Endothelial cell of umbilical vein (primary cell): ENCODE results near the gene USP36. TPM values are rescaled to one million over a fixed set of nuclear protein-coding genes. Genes with fewer than 3 reads are reported as not detected.

Source experiments
- BruUV-seq: library from RNA; stranded (reverse); fragments of 400-500 nt; replicated peaks from 2 replicates; lab custom pipeline; 2021; lab: Mats Ljungman, UMichigan
- CTCF ChIA-PET: fragments of 300-600, 350-600 bp; sonication (Branson Sonifier 250); formaldehyde crosslinking; loops from one replicate; lab custom pipeline; 2021; ENCODE audit warnings: antibody characterized with exemption, inconsistent platforms; lab: Charles Lee
- POLR2A ChIA-PET: fragments of 300-600, 350-600 bp; sonication (Branson Sonifier 250); formaldehyde crosslinking; loops from one replicate; lab custom pipeline; 2021; ENCODE audit warnings: antibody characterized with exemption, inconsistent platforms; lab: Charles Lee
- DNase-seq: peaks from one replicate; pipeline ENCODE4 v3.0.0-alpha.2; 2011; ENCODE audit warnings: low read depth, low spot score
- FAIRE-seq: peaks from 2 replicates; lab custom pipeline; 2011; peaks lifted over from hg19 to GRCh38; lab: Jason Lieb, UNC
- H2AFZ ChIP-seq: 2 replicates; pipeline ENCODE4 v1.6.0; 2012; ENCODE audit warnings: low read depth, low read length, control low read depth, inconsistent platforms
- H3K27ac ChIP-seq: 2 replicates; pipeline ENCODE4 v1.5.1; 2011; ENCODE audit warnings: low read depth, mild to moderate bottlenecking, control low read depth, low read length, moderate library complexity; ENCODE audit not compliant: insufficient read depth
- H3K27me3 ChIP-seq, 2 experiments: 2 replicates each; pipeline versions ENCODE4 v1.6.0 to v1.6.1; 2011; ENCODE audit warnings: low read length in 2 of 2, mixed read lengths in 1 of 2; ENCODE audit not compliant: control insufficient read depth in 2 of 2, insufficient read depth in 2 of 2
- H3K36me3 ChIP-seq, 2 experiments: 2 replicates in 1 of 2; 3 replicates in 1 of 2; pipeline ENCODE4 v1.5.1; 2011; ENCODE audit warnings: low read length in 2 of 2, mild to moderate bottlenecking in 1 of 2, moderate library complexity in 1 of 2; ENCODE audit not compliant: control insufficient read depth in 2 of 2, insufficient read depth in 2 of 2; ENCODE audit errors: extremely low read depth in 1 of 2
- H3K4me1 ChIP-seq: 3 replicates; pipeline ENCODE4 v1.5.1; 2011; ENCODE audit warnings: mild to moderate bottlenecking, low read length; ENCODE audit not compliant: control insufficient read depth, insufficient read depth; ENCODE audit errors: extremely low read depth
- H3K4me2 ChIP-seq: 2 replicates; pipeline ENCODE4 v1.6.1; 2011; ENCODE audit warnings: low read length, control low read depth, mixed read lengths; ENCODE audit not compliant: insufficient read depth
- H3K4me3 ChIP-seq, 3 experiments: fragments of 200-600 bp in 1 of 3; sonication (generic), shearing (Covaris generic) in 1 of 3; replicated peaks in 1 of 3; 2 replicates each; pipeline ENCODE4 v1.5.1; 2011 to 2016; ENCODE audit warnings: control low read depth in 3 of 3, low read length in 3 of 3, mild to moderate bottlenecking in 2 of 3, inconsistent platforms in 1 of 3, low read depth in 1 of 3, moderate library complexity in 1 of 3; ENCODE audit not compliant: insufficient read depth in 1 of 3
- H3K79me2 ChIP-seq: 2 replicates; pipeline ENCODE4 v1.6.0; 2012; ENCODE audit warnings: low read length, inconsistent platforms; ENCODE audit not compliant: control insufficient read depth, insufficient read depth
- H3K9ac ChIP-seq: replicated peaks from 2 replicates; pipeline ENCODE3; 2011; ENCODE audit warnings: low read length, control low read depth; ENCODE audit not compliant: insufficient read depth; ENCODE audit errors: extremely low read depth
- H3K9me1 ChIP-seq: replicated peaks from 3 replicates; pipeline ENCODE4 v1.6.0; 2011; ENCODE audit warnings: mild to moderate bottlenecking, low read length; ENCODE audit not compliant: control insufficient read depth, insufficient read depth; ENCODE audit errors: extremely low read depth
- H3K9me3 ChIP-seq: replicated peaks from 2 replicates; pipeline ENCODE4 v1.5.1; 2012; ENCODE audit warnings: low read length, inconsistent platforms; ENCODE audit not compliant: control insufficient read depth, insufficient read depth
- H4K20me1 ChIP-seq: replicated peaks from 2 replicates; pipeline ENCODE3; 2011; ENCODE audit warnings: mild to moderate bottlenecking, low read length; ENCODE audit not compliant: control insufficient read depth, insufficient read depth; ENCODE audit errors: extremely low read depth
- CTCF ChIP-seq, 2 donors: IDR thresholded peaks; 1 replicate in 1 of 2; 2 replicates in 1 of 2; pipeline ENCODE4 v1.5.1; 2011; ENCODE audit warnings: low read length in 2 of 2, mild to moderate bottlenecking in 2 of 2, moderate library complexity in 2 of 2, control low read depth in 1 of 2, inconsistent platforms in 1 of 2, low read depth in 1 of 2; ENCODE audit not compliant: insufficient read depth in 1 of 2; ENCODE audit errors: extremely low read depth in 1 of 2
- EZH2 ChIP-seq: IDR thresholded peaks from 2 replicates; pipeline ENCODE4 v1.6.1; 2012; ENCODE audit warnings: borderline replicate concordance, low read depth, mild to moderate bottlenecking, moderate library complexity, low read length, inconsistent platforms; ENCODE audit not compliant: severe bottlenecking
- FOS ChIP-seq: IDR thresholded peaks from 2 replicates; pipeline ENCODE4 v1.6.1; 2011; ENCODE audit warnings: mild to moderate bottlenecking, low read length, moderate library complexity, borderline replicate concordance; ENCODE audit not compliant: insufficient read depth
- GATA2 ChIP-seq: IDR thresholded peaks from 2 replicates; pipeline ENCODE4 v1.7.0; 2011; ENCODE audit warnings: low read depth, mild to moderate bottlenecking, moderate library complexity, mixed read lengths, low read length; ENCODE audit not compliant: insufficient read length, insufficient read depth
- JUN ChIP-seq: IDR thresholded peaks from 2 replicates; pipeline ENCODE4 v1.6.1; 2011; ENCODE audit warnings: borderline replicate concordance, low read depth; ENCODE audit not compliant: insufficient read length, insufficient read depth
- MAX ChIP-seq: IDR thresholded peaks from 2 replicates; pipeline ENCODE4 v1.6.1; 2011; ENCODE audit not compliant: insufficient read depth, insufficient read length
- MYC ChIP-seq: IDR thresholded peaks from one replicate; pipeline ENCODE4 v1.6.1; 2011; ENCODE audit warnings: mild to moderate bottlenecking, low read depth, low read length
- POLR2A ChIP-seq: IDR thresholded peaks from 2 replicates; pipeline ENCODE4 v1.6.1; 2012; ENCODE audit warnings: low read depth, mild to moderate bottlenecking, control low read depth, low read length
- POLR2AphosphoS5 ChIP-seq: IDR thresholded peaks from 2 replicates; pipeline ENCODE4 v1.6.1; 2012; ENCODE audit warnings: low read depth, mild to moderate bottlenecking, control low read depth, low read length, moderate library complexity; ENCODE audit not compliant: insufficient read depth
- dilution Hi-C: fragments of 300-500 bp; cut with MboI; formaldehyde crosslinking; loops from one replicate; pipeline ENCODE4 v1.15.0; 2019; ENCODE audit warnings: low sequenced_read_pairs; ENCODE audit not compliant: extremely low pct_ligation_motif_present
- intact Hi-C: fragments of 100-400 bp; cut with micrococcal nuclease; formaldehyde crosslinking; loops from one replicate; pipeline ENCODE4 v1.10.0; 2022
- polyA plus RNA-seq, 4 experiments: library from polyadenylated mRNA; depleted of rRNA in 3 of 4; stranded (reverse) in 3 of 4; unstranded in 1 of 4; fragments of >200 nt; gene quantifications; 2 replicates each; pipeline versions ENCODE4 v1.2.1 to v1.2.3, GENCODE V29; 2011 to 2012; ENCODE audit warnings: missing spikeins in 1 of 4
- total RNA-seq: library from RNA; stranded (reverse); gene quantifications from 2 replicates; pipeline ENCODE4 v1.2.3, GENCODE V29; 2021

The USP36 gene
- total and polyA plus RNA-seq, 2 donors (not counting 3 experiments of a cell fraction or from before 2014, with no cell fraction given) = 29.8 to 46.6 TPM

- Histone ChIP-seq H3K79me2 (no peaks in the 10 kb centered on the region), H3K9me3 (no peaks in the 10 kb centered on the region), H3K4me1 (peaks cover 8% of the 10 kb centered on the region), H3K27ac (no peak overlapping the region), H3K4me3 (no peak overlapping the region), H3K4me2 (no peak overlapping the region), H3K36me3 (peaks cover 17 to 44% of the 10 kb centered on the region in 2 experiments), H3K9me1 (no peaks in the 10 kb centered on the region), H2AFZ (no peak overlapping the region), H3K27me3 (no peaks in the 10 kb centered on the region), H3K9ac (no peak overlapping the region), H4K20me1 (no peaks in the 10 kb centered on the region)
- intact Hi-C loops (no loop called here), dilution Hi-C loops (no loop called here)
- TF ChIP-seq FOS = no peak
- no peak for TF ChIP-seq JUN
- TF ChIP-seq MYC = no peak
- no peak for TF ChIP-seq EZH2
- TF ChIP-seq POLR2A = no peak
- no peak for FAIRE-seq
- BruUV-seq = no TSS peak
- no peak for DNase-seq
- POLR2A ChIA-PET = no interaction called here
- CTCF ChIA-PET = interaction anchor here (3.8 kb wide), 1 partner anchor 305 kb away, joined by 29 read pairs; no protein-coding TSS in a partner anchor
Observed at GRCh38 chr17:78802459-78802858, 38.2 kb downstream of the USP36 start.

GRCh38 chr17:78802008-78802407 is 38.6 kb downstream of the USP36 start:
- H3K27ac ChIP-seq = no peak overlapping the region
- H3K9ac ChIP-seq = no peak overlapping the region
- intact Hi-C loops = no loop called here
- H3K27me3 ChIP-seq = no peaks in the 10 kb centered on the region
- H3K4me1 ChIP-seq = peaks cover 8% of the 10 kb centered on the region
- H3K79me2 ChIP-seq = no peaks in the 10 kb centered on the region
- H4K20me1 ChIP-seq = no peaks in the 10 kb centered on the region
- no peak overlapping the region for H2AFZ ChIP-seq
- no peak for FAIRE-seq
- BruUV-seq = no TSS peak
- H3K4me2 ChIP-seq = no peak overlapping the region
- peaks cover 14 to 44% of the 10 kb centered on the region in 2 experiments for H3K36me3 ChIP-seq
- no peaks in the 10 kb centered on the region for H3K9me1 ChIP-seq
- DNase-seq = no peak
- no peak for TF ChIP-seq CTCF (IDR thresholded peaks at IDR 0.05; ENCODE audit: extremely low read depth in 1 of 2, insufficient read depth in 1 of 2, low read depth in 1 of 2, low read length in 2 of 2)
- no peak for TF ChIP-seq MAX
- TF ChIP-seq GATA2 = no peak
- no peak for TF ChIP-seq EZH2
- TF ChIP-seq POLR2AphosphoS5 = no peak
- TF ChIP-seq MYC = no peak
- no peak for TF ChIP-seq JUN
- TF ChIP-seq POLR2A = no peak
- no peak for TF ChIP-seq FOS
- CTCF ChIA-PET = interaction anchor here (3.8 kb wide), 1 partner anchor 305 kb away, joined by 29 read pairs; no protein-coding TSS in a partner anchor
- H3K9me3 ChIP-seq = no peaks in the 10 kb centered on the region
- POLR2A ChIA-PET = no interaction called here
- H3K4me3 ChIP-seq = no peak overlapping the region
- dilution Hi-C loops = no loop called here
